ENCODE measurements around the gene RBP3.

GRCh38 chr10:47331954-47332353 lies 16.2 kb upstream of the RBP3 start:
- TF ChIP-seq CTCF (IDR thresholded peaks at IDR 0.05; ENCODE audit: low read length) (no peak), EZH2 (optimal IDR thresholded peaks at IDR 0.05; ENCODE audit: low read depth, low read length) (no peak)
